Mammary epithelial cell (primary cell): ENCODE data around the gene TRIO.

Source experiments
- EZH2 ChIP-seq: IDR thresholded peaks from 2 replicates; pipeline ENCODE4 v1.6.1; 2012; ENCODE audit warnings: low read length, inconsistent platforms, borderline replicate concordance
- TF ChIP-seq, protein P1 (sequence below), 2 donors: IDR thresholded peaks in 1 of 2; conservative IDR thresholded peaks in 1 of 2; 2 replicates each; pipeline ENCODE4 v1.5.1; 2011 to 2012; ENCODE audit warnings: inconsistent platforms in 2 of 2, low read length in 2 of 2, mild to moderate bottlenecking in 2 of 2, control low read depth in 1 of 2, low read depth in 1 of 2; ENCODE audit not compliant: insufficient read depth in 1 of 2; ENCODE audit errors: extremely low read depth in 1 of 2

DNA sequence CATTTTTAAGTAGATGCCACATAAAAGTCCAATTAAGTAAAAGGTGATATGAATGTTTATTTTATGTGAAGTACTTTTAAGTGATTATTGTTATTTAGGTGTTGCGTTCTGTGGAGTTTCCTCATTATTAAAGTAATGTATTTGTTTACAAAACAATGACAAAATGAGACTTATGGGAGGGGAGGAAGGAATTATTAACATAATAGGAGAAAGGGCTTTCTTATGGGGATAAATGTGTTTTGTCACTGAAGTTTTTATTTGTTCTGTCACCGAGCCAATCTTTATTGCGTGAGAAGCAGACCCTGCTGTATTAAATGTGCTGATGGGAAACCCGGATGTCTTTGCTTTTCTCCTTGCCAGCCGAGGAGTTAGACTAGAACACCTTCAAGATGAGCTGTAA lies 44.5 kb downstream of the TRIO start:
- TF ChIP-seq, protein P1, sequence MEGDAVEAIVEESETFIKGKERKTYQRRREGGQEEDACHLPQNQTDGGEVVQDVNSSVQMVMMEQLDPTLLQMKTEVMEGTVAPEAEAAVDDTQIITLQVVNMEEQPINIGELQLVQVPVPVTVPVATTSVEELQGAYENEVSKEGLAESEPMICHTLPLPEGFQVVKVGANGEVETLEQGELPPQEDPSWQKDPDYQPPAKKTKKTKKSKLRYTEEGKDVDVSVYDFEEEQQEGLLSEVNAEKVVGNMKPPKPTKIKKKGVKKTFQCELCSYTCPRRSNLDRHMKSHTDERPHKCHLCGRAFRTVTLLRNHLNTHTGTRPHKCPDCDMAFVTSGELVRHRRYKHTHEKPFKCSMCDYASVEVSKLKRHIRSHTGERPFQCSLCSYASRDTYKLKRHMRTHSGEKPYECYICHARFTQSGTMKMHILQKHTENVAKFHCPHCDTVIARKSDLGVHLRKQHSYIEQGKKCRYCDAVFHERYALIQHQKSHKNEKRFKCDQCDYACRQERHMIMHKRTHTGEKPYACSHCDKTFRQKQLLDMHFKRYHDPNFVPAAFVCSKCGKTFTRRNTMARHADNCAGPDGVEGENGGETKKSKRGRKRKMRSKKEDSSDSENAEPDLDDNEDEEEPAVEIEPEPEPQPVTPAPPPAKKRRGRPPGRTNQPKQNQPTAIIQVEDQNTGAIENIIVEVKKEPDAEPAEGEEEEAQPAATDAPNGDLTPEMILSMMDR (conservative IDR thresholded peaks at IDR 0.05 in 1 of 2, IDR thresholded peaks at IDR 0.05 in 1 of 2; ENCODE audit: extremely low read depth in 1 of 2, insufficient read depth in 1 of 2, low read depth in 1 of 2, low read length in 2 of 2): no peak
- TF ChIP-seq EZH2: no peak
